GM12864 (cell line): Measurements from ENCODE around the gene MEF2D.

Source experiments
- DNase-seq: peaks from one replicate; pipeline ENCODE4 v3.0.0-alpha.2; 2011; ENCODE audit warnings: low read depth
- H3K4me3 ChIP-seq: 2 replicates; pipeline ENCODE4 v1.5.1; 2011; ENCODE audit warnings: mild to moderate bottlenecking, low read depth, low read length, control low read depth
- CTCF ChIP-seq: IDR thresholded peaks from 2 replicates; pipeline ENCODE4 v1.5.1; 2011; ENCODE audit warnings: low read depth, mild to moderate bottlenecking, moderate library complexity, low read length, control low read depth, inconsistent platforms; ENCODE audit errors: missing control alignments

The MEF2D gene

GRCh38 chr1:156534424-156535060 is 34.0 kb upstream of the MEF2D start:
- TF ChIP-seq CTCF, result no peak
- DNase-seq, result no peak
- no peak overlapping the region for H3K4me3 ChIP-seq

GRCh38 chr1:156533568-156534220 is 33.1 kb upstream of the MEF2D start:
- no peak for TF ChIP-seq CTCF
- DNase-seq, result no peak
- H3K4me3 ChIP-seq, result no peak overlapping the region

- no peak for DNase-seq
- no peak overlapping the region for H3K4me3 ChIP-seq
- TF ChIP-seq CTCF, result no peak
Measured at GRCh38 chr1:156532374-156532773, 31.8 kb upstream of the MEF2D start.

GRCh38 chr1:156530006-156530405 is 29.4 kb upstream of the MEF2D start:
- TF ChIP-seq CTCF, result no peak
- DNase-seq, result no peak
- no peak overlapping the region for H3K4me3 ChIP-seq

- H3K4me3 ChIP-seq, result no peak overlapping the region
- DNase-seq, result no peak
- TF ChIP-seq CTCF, result no peak
Measured at GRCh38 chr1:156528875-156529425, 28.4 kb upstream of the MEF2D start.

GRCh38 chr1:156528231-156528630 is 27.7 kb upstream of the MEF2D start:
- DNase-seq, result no peak
- TF ChIP-seq CTCF, result no peak
- no peak overlapping the region for H3K4me3 ChIP-seq
